Effector memory CD4-positive, alpha-beta T cell (primary cell): ENCODE data around the gene PLEKHJ1.
"Not testable (repeated sequence)": the region's sequence is repeated elsewhere in the genome, so short reads cannot be mapped to it uniquely, and the experiment has no call there.

Experiments used
- DNase-seq, 3 donors: peaks; one replicate each; pipeline ENCODE4 v3.0.0-alpha.2; 2020
- H3K27ac ChIP-seq: 2 replicates; pipeline ENCODE4 v1.7.0; 2013; ENCODE audit warnings: mild to moderate bottlenecking, low read length, moderate library complexity; ENCODE audit not compliant: insufficient read depth, poor library complexity, severe bottlenecking
- H3K27me3 ChIP-seq: replicated peaks from 2 replicates; pipeline ENCODE4 v1.7.0; 2013; ENCODE audit warnings: mild to moderate bottlenecking, low read length; ENCODE audit not compliant: insufficient read depth, control insufficient read depth, poor library complexity, severe bottlenecking
- H3K36me3 ChIP-seq: 2 replicates; pipeline ENCODE4 v1.7.0; 2013; ENCODE audit warnings: mild to moderate bottlenecking, low read length, moderate library complexity; ENCODE audit not compliant: control insufficient read depth, insufficient read depth
- H3K4me1 ChIP-seq: 2 replicates; pipeline ENCODE4 v1.7.0; 2013; ENCODE audit warnings: low read length, mild to moderate bottlenecking; ENCODE audit not compliant: control insufficient read depth, insufficient read depth, poor library complexity, severe bottlenecking
- H3K4me3 ChIP-seq: 2 replicates; pipeline ENCODE4 v1.7.0; 2013; ENCODE audit warnings: low read length, low read depth, mild to moderate bottlenecking; ENCODE audit not compliant: insufficient read depth, poor library complexity, severe bottlenecking
- H3K9me3 ChIP-seq: 2 replicates; pipeline ENCODE4 v1.7.0; 2013; ENCODE audit warnings: mild to moderate bottlenecking, low read length, moderate library complexity; ENCODE audit not compliant: control insufficient read depth

PLEKHJ1 gene

DNA sequence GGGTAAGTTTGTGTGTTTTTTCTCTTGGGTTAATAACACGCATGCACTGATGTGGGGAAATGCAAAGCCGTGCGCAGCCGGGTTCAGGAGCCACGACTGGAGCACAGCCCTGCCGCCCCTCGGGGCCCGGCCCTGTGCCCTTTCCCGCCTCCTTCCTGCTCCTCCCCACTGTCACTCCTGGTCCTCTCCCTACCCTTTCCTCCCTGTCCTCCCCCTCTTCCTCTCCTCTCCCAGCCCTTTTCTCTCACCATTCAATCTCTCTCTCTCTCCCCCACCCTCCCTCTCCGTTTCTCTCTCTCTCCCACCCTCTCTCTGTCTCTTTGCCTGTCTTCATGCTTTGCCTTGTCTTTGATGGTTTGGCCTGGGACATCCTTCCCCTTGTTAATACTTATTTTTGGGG is 27.2 kb downstream of the PLEKHJ1 start:
- Histone ChIP-seq H3K27ac (no peak overlapping the region), H3K4me1 (no peaks in the 10 kb centered on the region), H3K9me3 (no peaks in the 10 kb centered on the region), H3K36me3 (peaks cover 37% of the 10 kb centered on the region), H3K4me3 (no peak overlapping the region), H3K27me3 (no peaks in the 10 kb centered on the region)
- no peak for DNase-seq

DNA sequence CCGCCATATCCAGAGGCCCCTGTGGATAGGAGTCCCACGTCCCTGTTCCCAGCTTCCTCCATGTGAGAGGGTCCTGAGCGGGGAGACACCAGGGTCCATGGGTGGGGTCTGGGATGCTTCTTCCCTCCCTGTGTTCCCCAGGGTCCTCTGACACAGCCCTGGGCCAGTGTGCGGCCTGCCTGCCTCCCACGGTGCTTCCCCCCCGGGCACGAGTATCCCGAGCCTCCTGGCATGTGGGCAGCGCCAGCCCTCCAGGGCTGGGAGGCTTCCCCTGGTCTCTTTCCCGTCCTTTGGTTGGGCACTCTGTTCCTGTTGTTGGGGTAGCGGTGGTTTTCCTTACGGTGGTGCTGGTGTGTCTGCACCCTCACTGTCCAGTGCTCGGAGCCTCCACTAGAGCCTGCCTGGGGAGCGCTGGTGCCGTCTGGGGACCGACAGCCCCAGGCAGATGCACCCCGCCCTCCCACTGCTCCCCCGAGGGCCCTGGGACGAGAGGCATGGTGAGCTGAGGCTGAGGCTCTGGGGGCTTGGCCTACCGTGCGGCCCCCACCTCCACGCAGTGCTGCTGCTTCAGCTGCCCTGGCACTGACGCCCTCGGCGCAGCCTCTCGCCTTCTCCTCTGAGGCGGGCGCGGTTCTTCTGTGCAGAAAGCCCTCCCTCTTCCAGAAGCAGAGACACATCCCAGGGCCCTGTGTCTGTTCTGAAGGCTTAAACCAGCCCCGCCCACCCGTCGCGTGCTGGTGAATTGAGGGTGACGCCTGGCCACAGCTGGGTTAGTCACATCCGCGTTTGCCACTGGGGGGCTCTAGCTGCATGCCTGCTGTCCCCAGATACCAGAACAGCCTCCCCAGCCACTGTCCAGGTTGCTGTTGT is 27.9 kb downstream of the PLEKHJ1 start:
- DNase-seq: no peak
- Histone ChIP-seq H3K27me3 (no peaks in the 10 kb centered on the region), H3K4me1 (no peaks in the 10 kb centered on the region), H3K27ac (no peak overlapping the region), H3K36me3 (peaks cover 37% of the 10 kb centered on the region), H3K4me3 (no peak overlapping the region), H3K9me3 (no peaks in the 10 kb centered on the region)

DNA sequence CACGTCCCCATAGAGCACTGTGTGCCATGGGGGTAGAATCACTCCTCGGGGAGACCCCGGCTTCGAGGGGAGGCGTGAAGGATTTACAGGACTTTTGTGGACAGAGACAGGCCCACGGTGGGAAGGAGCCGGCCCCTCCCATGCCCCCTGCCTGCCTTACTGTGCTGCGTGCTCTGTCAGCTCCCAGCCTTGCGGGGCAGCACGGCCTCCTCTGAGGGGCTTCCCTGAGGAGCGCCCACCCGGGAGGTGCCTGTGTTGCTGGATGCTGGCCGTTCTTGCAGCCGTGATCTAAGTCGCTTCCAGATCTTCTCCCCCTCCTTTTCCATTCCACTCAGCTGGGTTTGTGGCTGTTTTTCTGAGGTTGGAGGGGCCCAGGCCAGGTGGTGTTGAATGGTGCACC is 29.1 kb downstream of the PLEKHJ1 start:
- DNase-seq: no peak
- Histone ChIP-seq H3K27ac (no peak overlapping the region), H3K36me3 (peaks cover 29% of the 10 kb centered on the region), H3K4me3 (no peak overlapping the region), H3K4me1 (no peaks in the 10 kb centered on the region), H3K9me3 (no peaks in the 10 kb centered on the region), H3K27me3 (no peaks in the 10 kb centered on the region)

DNA sequence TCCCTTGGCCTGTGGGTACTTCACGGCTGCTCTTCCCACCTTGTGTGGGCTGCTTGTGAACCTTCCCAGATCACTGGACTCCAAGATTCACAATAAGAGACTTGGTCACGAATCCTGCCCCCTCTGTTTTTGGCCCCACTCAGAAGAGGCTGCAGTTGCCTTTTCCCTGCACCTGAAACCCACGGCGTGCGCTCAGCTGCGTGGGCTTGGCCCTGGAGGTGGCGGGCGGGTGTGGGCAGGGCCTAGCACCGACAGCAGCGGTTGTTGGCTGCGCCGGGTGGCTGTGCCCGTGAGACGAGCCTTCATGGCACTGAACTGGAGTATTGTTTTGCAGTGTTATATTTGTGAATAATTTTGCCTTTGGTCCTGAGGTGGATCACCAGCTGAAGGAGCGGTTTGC is 33.8 kb downstream of the PLEKHJ1 start:
- no peaks in the 10 kb centered on the region for H3K9me3 ChIP-seq
- no peaks in the 10 kb centered on the region for H3K4me1 ChIP-seq
- DNase-seq: no peak
- peaks cover 15% of the 10 kb centered on the region for H3K36me3 ChIP-seq
- no peaks in the 10 kb centered on the region for H3K27me3 ChIP-seq
- H3K4me3 ChIP-seq: no peak overlapping the region
- H3K27ac ChIP-seq: no peak overlapping the region

DNA sequence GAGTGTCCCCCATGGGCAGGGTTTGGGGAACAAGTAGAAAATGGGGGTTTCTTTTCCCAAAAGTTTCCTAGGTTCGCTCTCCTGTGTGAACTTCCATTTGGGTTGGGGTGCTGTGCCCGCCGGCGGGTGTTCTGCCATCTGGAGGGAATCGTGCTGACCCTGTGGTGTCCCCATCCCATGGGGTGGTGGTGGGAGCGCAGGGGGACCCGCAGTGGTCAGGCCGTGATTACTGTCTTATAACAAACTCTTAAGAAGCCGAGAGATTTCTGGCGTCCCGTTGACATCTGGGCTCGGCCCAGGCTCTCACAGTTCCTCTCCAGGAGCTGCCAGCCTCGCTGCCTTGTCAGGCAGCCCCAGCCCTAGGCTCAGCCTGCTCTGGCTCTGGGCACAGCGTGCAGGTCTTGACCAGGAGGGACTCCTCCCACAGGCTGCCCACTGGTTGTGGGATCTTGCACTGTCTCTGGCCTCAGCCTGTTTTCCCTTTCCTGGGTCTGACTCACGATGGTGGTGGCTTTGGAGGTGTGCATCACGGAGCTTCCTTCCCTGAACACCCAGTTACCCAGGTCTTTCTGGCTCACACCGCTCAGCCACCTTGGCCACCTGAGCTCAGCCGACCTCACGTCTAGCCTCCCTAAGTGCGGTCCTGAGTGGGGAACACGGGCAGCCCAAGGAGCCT is 34.5 kb downstream of the PLEKHJ1 start:
- H3K27ac ChIP-seq: no peak overlapping the region
- peaks cover 15% of the 10 kb centered on the region for H3K36me3 ChIP-seq
- H3K4me1 ChIP-seq: no peaks in the 10 kb centered on the region
- no peaks in the 10 kb centered on the region for H3K27me3 ChIP-seq
- DNase-seq: no peak
- no peaks in the 10 kb centered on the region for H3K9me3 ChIP-seq
- H3K4me3 ChIP-seq: no peak overlapping the region

DNA sequence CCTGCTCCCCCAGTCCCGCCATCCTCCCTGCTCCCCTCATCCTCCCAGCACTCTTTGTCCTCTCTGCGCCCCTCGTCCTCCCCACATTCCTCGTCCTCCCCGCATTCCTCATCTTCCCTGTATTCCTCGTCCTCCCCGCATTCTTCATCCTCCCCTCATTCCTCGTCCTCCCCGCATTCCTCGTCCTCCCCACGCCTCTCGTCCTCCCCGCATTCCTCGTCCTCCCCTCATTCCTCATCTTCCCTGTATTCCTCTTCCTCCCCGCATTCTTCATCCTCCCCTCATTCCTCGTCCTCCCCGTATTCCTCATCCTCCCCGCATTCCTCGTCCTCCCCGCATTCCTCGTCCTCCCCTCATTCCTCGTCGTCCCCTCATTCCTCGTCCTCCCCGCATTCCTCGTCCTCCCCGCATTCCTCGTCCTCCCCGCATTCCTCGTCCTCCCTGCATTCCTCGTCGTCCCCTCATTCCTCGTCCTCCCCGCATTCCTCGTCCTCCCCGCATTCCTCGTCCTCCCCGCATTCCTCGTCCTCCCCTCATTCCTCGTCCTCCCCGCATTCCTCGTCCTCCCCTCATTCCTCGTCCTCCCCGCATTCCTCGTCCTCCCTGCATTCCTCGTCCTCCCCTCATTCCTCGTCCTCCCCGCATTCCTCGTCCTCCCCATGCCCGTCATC is 35.4 kb downstream of the PLEKHJ1 start:
- not testable (repeated sequence) for H3K4me1 ChIP-seq, H3K27ac ChIP-seq, H3K9me3 ChIP-seq, H3K4me3 ChIP-seq, DNase-seq, H3K27me3 ChIP-seq
- peaks cover 15% of the 10 kb centered on the region for H3K36me3 ChIP-seq

DNA sequence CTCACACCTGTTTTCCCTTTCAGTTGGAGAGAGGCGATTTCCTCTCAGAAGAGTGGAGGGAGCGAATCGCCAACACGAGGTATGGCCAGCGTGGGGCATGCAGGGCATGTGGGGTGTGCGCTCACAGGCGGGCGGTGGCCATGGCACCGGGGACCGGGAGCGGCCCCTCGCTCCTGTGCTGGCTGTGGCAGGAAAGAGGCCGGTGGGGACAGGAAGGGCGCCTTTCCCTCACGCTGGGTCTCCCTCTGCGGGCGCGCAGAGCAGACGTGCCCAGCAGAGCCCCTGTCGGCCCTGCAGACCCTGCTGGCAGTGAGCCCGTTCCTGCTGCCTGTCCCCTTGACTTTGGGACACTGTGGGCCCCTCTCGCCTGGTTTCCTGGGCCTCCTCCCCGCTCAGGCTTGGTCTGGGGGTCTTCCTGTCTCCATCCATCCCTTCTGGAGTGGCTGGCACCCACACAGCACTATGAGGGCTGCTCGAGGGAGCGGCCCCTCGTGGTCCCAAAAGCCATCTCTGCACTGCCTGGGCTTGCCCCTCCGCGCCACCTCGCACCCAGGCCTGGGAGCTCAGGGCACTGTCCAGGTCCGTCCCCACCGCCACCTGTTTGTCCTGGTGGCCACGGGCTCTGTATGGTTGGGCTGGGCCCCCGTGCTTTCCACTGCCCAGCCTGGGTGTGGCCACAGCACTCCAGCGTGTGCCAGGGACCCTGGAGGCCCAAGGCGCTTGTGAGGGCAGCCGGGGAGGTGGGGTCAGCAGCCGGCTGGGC is 36.1 kb downstream of the PLEKHJ1 start:
- no peak for DNase-seq
- peaks cover 20% of the 10 kb centered on the region for H3K36me3 ChIP-seq

DNA sequence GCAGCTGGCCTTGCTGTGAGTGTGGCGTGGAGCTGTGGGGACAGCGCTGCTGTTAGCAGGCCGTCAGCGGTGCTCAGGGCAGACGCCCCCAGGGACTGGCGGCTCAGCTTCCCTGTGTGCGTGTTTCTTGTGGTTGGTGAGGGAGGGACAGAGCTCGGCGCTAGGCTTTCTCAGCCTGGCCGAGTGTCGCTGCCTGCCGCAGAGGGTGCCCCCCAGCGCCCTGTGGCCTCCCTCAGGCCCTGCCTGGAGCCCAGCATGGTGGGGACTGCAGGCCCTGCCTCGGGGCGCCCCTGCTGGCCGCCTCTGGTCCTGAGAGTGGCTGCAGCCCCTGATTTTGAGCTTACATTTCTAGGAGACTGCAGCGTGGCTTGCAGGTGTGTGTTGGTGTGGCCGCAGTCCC is 36.9 kb downstream of the PLEKHJ1 start:
- peaks cover 25% of the 10 kb centered on the region for H3K36me3 ChIP-seq
- H3K4me3 ChIP-seq: no peak overlapping the region
- no peak overlapping the region for H3K27ac ChIP-seq
- no peaks in the 10 kb centered on the region for H3K27me3 ChIP-seq
- no peaks in the 10 kb centered on the region for H3K4me1 ChIP-seq
- H3K9me3 ChIP-seq: no peaks in the 10 kb centered on the region
- no peak for DNase-seq

More for the DNA sequence above, 36.1 kb downstream of the PLEKHJ1 start:
- Histone ChIP-seq H3K4me3 (no peak overlapping the region), H3K27ac (no peak overlapping the region), H3K9me3 (no peaks in the 10 kb centered on the region), H3K27me3 (no peaks in the 10 kb centered on the region), H3K4me1 (no peaks in the 10 kb centered on the region)

DNA sequence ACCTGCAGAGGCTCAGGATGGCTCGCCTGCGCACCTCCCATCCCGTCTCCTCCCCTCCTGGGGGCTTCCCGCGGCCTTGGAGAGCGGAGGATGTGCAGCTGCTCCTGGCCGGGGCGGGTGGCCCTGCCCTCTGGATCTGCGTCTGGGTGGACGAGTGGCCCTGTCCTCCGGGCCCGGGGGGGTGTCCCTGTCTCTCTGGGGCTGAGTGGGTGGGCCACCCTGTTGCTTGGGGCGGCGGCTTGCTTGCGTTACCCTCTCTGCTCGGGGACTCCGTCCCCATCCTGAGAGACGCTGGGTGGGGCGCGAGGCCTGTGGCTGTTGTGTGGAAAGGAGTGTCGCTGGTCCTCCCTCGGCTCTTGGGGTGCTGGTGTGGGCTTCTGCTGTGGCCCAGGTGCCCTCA is 37.8 kb downstream of the PLEKHJ1 start:
- peaks cover 26% of the 10 kb centered on the region for H3K36me3 ChIP-seq
- H3K27me3 ChIP-seq: no peaks in the 10 kb centered on the region
- H3K9me3 ChIP-seq: no peaks in the 10 kb centered on the region
- DNase-seq: no peak
- H3K27ac ChIP-seq: no peak overlapping the region
- H3K4me1 ChIP-seq: no peaks in the 10 kb centered on the region
- H3K4me3 ChIP-seq: no peak overlapping the region
